Posterior vena cava (tissue), 2 donors: Measurements from ENCODE around the gene HDDC3. TPM values are rescaled to one million over a fixed set of nuclear protein-coding genes. Genes with fewer than 3 reads are reported as not detected.
"Not testable (repeated sequence)": the region's sequence is repeated elsewhere in the genome, so short reads cannot be mapped to it uniquely, and the experiment has no call there.

ENCODE experiments used
- DNase-seq: peaks from one replicate; pipeline ENCODE4 v3.0.0-alpha.2; 2020; ENCODE audit warnings: low spot score
- intact Hi-C, 2 donors: fragments of 100-400 bp; cut with DNase I; formaldehyde crosslinking; loops; one replicate each; pipeline versions ENCODE4 v1.14.1 to v1.14.2; 2022 to 2023
- total RNA-seq, 2 donors: library from RNA; stranded (reverse); fragmentation: NEBNext Ultra II Directional; extraction: Animal tissue kit (Norgen Biotek cat#: 25700); gene quantifications; one replicate each; pipeline ENCODE4 v1.2.1, GENCODE V29; 2021
- donor health status: DM: yes; HTN: yes; CAD: no.
- donor health status: DM: yes; HTN: yes; CAD: no.

Gene HDDC3
- total RNA-seq, 2 donors from 2014 or later: 5.9 to 8.6 TPM

DNA sequence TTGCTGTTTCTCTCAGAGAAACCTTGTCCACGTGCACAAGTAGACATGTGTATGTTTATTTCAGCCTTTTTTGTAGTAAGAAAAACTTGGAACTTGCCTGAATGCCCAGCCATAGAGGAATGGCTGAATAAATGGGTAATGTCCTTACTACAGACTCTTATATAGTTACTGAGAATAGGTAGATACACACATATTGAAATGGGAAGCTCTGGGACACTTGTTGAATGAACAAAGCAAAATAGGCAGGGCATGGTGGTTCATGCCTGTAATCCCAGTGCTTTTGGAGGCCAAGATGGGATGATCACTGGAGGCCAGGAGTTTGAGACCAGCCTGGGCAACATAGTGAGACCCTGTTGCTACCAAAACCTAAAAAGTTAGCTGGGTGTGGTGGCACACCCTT, 4.5 kb upstream of the HDDC3 start:
- intact Hi-C loops: no loop called here

DNA sequence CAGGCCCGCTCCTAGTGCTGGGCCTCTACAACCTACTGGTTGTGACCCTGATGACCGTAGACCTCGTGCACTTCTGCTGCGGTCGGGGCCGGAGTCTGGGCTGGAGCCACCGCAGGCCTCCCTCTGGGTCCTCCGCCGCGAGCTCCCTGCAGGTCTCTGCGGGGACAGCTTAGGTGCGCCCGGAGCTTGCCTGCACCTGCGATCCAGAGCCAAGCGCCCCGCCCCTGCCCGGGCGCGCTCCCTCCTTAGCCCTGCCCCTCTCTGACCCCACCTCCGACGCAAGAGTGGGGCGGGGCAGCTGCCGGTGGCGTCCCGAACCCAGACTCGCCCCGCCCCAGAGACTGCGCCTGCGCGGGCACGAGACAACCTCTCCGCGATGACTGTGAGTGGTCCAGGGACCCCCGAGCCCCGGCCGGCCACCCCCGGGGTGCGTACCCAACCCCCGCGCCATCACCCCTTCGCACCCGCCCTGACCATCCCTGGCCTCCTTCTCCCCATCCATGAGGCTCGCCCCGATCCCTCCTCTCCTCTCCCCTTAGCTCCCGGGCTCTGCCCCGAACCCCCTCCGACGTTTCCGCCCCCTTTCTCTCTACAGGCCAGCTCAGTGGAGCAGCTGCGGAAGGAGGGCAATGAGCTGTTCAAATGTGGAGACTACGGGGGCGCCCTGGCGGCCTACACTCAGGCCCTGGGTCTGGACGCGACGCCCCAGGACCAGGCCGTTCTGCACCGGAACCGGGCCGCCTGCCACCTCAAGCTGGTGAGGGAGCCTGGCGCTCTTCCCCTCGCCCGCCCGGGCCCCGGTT, 2.8 kb upstream of the HDDC3 start, which contains the start of gene UNC45A:
Gene UNC45A, plus strand, starts transcription at position 337 of the 803 bp plus-strand sequence. Its CDS starts 40 bp downstream, at position 377.
- DNase-seq: peak; percentile 98
- intact Hi-C loops: no loop called here

More for the DNA sequence above, 4.5 kb upstream of the HDDC3 start:
- DNase-seq: no peak

DNA sequence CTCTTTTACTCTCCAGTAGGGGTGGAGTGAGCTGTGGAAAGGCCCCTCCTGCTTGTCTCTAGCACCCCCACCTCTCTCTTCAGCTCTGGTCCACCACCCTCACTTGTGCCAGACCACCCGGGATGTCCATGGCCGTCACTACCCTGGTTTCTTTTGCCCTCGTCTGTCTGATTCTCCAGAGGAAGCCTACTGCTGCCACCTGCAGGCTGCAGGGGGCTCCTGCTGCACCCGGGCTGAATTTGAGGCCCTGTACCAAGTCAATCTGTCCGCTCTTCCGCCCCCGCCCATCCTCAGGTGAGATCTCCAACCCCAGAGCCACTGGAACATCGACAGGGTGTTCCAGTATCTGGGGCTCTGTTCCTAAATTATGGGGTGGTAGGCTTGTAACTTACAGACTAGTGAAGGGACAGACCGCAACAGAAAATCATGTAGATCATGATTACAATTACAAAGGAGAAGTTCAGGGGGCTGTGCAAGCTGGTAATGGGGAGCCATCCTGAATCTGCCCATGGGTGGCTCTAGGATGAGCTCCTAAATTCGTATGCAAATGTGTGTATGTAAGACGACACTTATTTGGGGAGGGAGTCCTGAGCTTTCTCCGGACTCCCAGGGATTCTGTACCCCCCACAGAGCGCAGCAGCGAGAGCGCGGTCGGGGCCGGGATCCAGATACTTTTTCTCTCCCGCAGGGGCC, 2.1 kb upstream of the HDDC3 start:
- DNase-seq: peak; percentile 94
- intact Hi-C loops: no loop called here

DNA sequence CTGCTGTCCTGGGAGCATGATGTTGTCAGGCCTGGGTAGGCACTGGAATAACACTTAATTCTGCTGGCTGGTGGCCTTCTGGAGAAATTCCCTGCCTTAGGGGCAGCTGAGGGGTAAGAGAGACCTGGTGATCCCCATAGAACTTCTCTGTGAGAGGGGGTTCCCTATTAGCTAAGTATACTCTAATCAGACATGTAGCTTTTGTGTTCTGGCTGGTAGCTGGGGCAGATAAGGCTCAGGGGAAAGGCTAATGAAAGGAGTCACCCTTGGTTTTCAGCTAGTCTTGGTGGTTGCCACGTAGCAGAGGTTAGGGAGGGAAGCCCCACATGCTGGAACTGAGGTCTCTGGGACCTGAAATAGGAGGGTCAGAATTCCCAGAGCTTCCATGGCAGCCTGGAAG, 952 bp upstream of the HDDC3 start:
- DNase-seq: no peak
- intact Hi-C loops: no loop called here

DNA sequence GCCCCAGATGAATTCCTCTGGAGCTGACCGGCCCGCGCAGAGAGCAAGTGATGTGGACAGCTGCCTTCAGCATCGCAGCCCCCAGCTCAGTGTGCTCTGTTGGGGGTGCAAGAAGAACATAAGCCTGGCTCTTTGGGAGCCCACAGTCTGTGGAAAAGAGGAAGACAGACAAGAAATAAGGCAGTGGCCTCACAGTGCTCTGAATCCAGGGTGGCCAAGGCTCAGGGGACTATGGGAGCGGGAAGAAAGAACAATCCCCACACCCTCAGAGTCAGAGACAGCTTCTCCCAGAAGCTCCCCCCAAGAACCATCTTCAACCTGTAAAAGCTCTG, 277 bp upstream of the HDDC3 start:
- intact Hi-C loops: no loop called here

DNA sequence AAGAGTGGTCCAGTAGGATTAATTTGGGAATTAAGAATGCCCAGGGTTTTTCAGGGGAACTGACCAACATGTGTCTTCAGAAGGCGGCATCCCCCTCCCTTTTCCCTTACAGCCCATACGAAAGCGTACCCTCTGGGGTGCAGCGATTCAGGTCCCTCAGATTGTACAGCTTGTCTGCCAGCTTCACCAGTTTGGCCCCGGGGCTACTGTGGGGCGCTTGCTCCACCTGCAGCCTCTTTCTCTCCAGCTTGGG, 848 bp downstream of the HDDC3 start:
- intact Hi-C loops: no loop called here
- no peak for DNase-seq

More for the DNA sequence above, 277 bp upstream of the HDDC3 start:
- DNase-seq: no peak

DNA sequence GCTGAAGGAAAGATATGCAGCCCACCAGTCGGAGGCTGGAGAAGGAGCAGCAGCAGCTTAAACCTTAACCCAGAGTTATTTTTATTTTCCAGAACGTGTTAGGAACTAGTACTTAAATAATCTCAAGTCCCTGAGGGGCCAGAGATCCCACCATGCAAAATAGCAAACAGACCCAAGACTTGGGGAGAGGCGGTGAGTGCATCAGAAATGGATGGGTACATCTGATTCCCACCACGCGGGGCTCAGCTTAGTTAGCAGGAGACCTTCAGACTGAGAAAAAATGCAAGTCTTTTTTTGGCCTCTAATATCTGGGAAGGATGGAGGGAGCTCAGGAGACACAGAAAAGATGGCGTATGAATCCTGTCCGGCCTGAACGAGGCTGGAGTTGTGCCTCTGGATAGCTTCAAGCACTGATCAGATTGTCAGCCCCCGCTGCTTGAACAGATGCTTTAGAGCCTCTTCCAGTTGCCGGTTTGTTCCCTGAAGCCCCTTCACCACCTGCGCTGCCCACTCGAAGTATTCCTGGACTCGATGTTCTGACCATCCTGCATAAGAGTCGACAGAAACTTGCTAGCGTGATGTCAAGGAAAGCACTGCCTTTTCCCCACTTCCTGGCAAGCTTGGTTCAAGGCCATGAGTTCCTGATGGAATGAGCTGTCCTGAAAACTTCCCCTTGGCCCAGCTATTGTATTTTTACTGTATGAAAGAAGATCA, 1.3 kb downstream of the HDDC3 start:
- intact Hi-C loops: no loop called here
- no peak for DNase-seq

DNA sequence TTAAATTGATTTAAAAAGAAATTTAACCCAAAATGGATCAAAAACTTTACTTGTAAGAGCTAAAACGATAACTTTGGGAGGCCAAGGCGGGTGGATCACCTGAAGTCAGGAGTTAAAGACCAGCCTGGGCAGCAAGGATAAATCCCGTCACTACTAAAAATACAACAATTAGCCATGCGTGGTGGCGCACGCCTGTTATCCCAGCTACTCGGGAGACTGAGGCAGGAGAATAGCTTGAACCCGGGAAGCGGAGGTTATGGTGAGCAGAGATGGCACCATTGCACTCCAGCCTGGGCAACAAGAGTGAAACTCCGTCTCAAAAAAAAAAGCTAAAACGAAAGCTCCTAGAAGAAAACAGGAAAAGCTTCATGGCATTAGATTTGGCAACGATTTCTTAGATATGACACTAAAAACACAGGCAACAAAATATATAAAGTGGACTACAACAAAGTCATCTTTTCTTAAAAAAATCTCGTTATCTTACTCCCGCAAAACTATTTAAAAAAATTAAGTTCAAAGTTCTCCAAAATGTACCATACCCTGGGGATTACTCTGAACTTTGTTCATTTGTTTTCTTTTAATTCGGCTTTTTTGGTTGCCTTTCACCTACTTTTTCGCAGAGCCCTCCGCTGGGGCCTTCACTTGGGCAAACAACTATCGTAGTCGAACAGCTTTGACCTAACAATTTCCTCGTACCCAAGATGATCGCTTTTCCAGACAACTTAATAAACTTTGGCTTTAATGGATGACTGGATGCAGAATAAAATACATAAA, 2.9 kb downstream of the HDDC3 start:
- intact Hi-C loops: no loop called here
- no peak for DNase-seq

DNA sequence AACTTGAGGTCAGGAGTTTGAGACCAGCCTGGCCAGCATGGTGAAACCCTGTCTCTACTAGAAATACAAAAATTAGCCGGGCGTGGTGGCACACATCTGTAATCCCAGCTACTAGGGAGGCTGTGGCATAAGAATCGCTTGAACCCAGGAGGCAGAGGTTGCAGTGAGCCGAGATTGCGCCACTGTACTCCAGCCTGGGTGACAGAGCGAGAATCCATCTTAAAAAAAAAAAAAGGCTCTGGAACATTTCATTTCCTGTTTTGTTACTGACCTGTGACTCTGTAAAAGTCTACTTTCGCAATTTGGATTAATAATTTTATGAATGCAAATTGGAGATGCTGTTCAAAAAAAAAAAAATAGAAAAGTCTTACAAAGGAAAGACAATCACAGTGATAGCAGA, 4.2 kb downstream of the HDDC3 start:
- DNase-seq, intact Hi-C loops: not testable (repeated sequence)

DNA sequence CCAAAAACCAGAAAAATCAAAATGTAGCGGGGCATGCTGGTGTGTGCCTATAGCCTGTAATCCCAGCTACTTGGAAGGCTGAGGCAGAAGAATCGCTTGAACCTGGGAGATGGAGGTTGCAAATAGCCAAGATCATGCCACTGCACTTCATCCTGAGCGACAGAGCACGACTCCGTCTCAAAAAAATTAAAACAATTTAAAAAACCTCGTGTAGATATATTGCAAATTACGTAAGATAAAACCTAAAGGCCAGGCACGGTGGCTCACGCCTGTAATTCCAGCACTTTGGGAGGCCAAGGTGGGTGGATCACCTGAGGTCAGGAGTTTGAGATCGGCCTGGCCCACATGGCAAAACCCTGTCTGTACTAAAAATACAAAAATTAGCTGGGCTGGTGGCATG, 5.6 kb downstream of the HDDC3 start:
- intact Hi-C loops, DNase-seq: not testable (repeated sequence)

DNA sequence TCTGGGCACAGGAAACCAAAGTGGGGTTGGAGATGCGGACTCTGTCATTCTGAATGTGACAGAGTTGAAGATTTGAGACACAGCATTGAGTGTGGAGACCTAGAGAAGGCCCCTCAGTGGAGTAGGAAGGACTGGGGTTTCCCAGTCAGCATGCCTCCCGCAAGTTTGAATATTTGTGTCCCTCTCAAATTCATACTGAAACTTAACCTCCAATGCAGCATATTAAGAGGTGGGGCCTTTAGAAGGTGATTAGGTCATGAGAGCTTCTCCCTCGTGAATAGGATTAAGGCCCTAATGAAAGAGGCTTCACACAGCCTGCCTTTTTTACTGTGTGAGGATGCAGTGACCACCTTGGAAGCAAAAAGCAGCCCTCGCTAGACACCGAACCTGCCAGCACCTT, 8.0 kb downstream of the HDDC3 start:
- no peak for DNase-seq
- intact Hi-C loops: no loop called here

DNA sequence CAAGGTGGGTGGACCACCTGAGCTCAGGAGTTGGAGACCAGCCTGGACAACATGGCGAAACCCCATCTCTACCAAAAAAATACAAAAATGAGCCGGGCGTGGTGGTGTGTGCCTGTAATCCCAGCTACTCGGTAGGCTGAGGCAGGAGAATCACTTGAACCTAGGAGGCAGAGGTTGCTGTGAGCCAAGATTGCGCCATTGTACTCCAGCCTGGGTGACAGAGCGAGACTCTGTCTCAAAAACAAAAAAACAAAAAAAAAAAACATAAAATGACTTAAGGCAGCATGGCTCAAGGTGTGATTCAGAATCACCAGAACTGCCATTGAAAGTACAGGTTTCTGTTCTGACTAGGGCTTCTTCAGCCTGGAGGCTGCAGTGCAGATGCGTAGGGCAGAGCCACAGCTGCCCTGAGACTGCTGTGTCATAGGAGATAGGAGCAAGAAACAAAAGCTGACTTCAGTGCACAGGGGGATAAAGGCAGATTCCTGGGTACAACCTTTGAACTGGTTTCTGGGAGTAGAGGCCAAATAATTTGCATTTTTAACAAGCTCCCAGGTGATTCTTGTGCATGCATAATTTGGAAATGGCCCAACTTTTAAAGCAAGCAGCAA, 9.5 kb downstream of the HDDC3 start:
- DNase-seq, intact Hi-C loops: not testable (repeated sequence)

DNA sequence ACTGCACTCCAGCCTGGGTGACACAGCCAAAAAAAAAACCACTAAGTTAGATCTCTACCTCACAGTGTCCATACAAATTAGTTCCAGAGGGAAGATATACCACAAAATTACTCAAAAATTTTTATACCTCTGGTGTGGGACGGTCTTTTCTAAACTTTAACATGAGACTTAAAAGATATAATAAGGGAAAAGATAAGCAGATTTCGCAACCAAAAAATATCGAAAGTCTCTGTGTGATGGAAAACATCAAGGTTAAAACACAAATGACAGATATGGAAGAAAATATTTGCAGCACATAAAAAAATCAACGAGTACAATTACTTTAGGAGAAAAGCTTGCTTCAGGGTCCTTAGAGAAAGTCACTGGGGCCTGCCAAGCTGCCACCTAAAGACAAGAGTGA, 10.5 kb downstream of the HDDC3 start:
- DNase-seq: no peak
- intact Hi-C loops: no loop called here

DNA sequence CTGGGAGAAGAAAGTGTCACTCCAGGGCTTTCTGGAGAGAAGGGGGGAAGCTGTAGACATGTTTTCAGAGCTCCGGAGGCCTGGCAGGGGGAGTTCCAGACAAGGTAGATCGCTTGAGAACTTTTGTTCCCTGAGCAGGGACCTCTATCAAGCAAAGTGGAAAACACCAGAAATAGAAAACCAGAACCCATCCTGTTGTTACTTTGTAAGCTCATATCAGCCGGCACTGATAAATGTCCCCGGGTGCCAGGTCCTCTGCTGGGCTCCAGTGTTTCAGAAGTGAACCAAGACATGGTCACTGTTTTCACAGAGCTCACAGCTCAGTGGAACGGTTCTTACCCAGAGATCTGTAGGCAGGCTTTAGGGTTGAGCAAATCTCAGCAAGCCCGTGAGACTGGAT, 13.5 kb downstream of the HDDC3 start:
- intact Hi-C loops: loop anchor here in 1 of 2 donors (5.0 kb wide), 1 partner anchor 1307 kb away; no protein-coding TSS in a partner anchor
- no peak for DNase-seq

DNA sequence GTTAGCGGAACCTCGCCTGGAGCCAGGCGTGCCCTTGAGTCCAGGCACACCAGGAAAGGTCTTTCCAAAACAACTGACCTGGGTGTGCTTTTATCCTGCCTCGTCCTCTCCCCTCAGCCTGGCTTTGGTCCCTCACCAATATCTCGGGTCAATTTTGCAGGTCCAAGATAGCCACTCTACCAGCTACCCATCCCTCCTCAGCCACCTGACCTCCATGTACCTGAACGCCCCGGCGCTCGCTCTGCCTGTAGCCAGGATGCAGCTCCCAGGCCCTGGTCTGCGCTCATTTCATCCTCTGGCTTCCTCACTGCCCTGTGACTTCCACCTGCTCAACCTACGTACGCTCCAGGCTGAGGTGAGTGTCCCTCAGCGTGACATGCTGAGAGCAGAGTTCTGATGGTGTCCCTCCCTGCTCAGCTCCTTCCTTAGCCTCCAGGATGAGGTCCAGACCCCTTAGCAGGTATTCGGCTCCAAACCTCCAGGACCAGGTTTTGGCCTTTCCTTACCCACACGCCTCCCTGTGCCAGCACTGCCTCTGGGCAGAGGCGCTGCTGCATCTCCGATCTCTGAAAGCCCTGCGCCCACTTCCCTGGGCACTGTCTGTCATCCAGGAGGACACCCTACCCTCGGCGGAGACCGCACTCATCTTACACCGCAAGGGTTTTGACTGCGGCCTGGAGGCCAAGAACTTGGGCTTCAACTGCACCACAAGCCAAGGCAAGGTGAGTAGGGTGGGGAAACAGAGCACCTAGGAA, 14.1 kb downstream of the HDDC3 start:
- intact Hi-C loops: loop anchor here in 1 of 2 donors (5.0 kb wide), 1 partner anchor 1306 kb away; no protein-coding TSS in a partner anchor

DNA sequence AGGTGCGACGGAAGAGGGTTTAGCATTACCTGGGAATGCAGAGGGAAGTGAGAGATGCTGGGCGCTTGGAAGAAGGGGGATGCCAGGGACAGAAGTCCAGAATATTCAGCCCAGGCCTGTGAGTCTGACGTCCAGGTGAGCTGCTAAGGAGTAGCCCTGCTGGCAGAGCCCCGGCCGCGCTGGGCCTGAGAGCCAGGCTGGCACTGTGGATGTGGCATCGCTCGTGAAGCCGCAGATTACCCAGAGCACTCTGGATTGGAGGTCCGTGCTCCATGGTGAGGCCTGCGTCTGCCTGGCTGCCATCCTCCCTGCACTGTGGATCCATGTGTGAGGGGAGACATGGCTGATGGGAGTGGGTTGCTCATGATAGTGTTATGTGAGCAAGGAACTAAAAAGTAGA, 14.8 kb downstream of the HDDC3 start:
- DNase-seq: no peak
- intact Hi-C loops: loop anchor here in 1 of 2 donors (5.0 kb wide), 1 partner anchor 1305 kb away; no protein-coding TSS in a partner anchor

More for the DNA sequence above, 14.1 kb downstream of the HDDC3 start:
- no peak for DNase-seq

DNA sequence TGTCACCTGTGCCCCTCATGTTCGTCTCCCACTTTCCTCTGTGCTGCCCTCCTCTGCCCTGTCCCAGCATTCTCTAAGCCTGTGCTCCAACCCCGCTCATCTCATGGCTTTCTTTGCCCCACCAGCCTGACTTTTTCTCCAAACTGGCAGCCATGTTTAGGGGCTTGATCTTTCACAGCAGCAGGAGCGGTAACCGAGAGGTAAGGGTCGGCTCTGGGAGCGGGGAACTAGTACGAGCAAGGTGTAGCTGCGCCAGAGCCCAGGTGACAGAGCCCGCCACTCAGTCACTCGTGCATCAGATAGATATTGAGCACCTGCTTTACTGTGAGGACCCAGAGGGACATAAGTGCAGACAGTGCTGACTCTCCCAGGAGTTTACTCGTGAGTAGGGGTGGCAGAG, 15.9 kb downstream of the HDDC3 start:
- DNase-seq: no peak
- intact Hi-C loops: loop anchor here in 1 of 2 donors (5.0 kb wide), 1 partner anchor 1304 kb away; no protein-coding TSS in a partner anchor

DNA sequence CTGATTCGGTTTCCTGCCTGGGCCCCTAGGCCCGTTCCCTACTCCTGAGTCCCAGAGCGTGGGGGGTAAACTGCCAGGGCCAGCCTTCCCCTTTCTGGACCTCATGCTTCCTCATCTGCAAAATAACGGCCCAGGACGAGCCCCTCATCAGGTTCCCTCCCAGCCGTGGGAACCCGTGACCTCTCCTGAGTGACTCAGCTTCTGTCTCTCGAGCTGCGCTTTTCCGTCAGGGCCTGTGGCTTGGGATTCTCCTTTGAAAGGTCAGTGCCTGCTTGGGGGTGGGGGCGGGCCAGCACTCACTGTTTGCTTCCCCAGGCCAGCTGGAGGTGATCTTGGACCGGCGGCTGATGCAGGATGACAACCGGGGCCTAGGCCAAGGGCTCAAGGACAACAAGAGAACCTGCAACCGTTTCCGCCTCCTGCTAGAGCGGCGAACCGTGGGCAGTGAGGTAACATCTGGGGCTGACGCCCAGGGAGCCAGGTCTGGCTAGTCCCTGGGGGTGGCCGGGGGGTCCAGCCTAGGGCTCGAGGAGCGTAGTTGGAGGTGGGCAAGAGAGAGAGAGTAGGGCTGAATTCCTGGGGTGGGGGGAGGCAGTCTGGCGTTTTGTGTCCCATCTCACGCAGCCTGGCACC, 16.4 kb downstream of the HDDC3 start:
- peak; percentile 91 for DNase-seq

More for the DNA sequence above, 16.4 kb downstream of the HDDC3 start:
- intact Hi-C loops: loop anchor here in 1 of 2 donors (5.0 kb wide), 1 partner anchor 1304 kb away; no protein-coding TSS in a partner anchor
